Suprapubic skin (tissue), 4 donors: ENCODE results near the gene FARS2. TPM values are rescaled to one million over a fixed set of nuclear protein-coding genes. Genes with fewer than 3 reads are reported as not detected.

Source experiments
- DNase-seq, 2 donors: peaks; one replicate each; pipeline ENCODE4 v3.0.0-alpha.2; 2019; ENCODE audit warnings: low spot score in 2 of 2
- H3K27ac ChIP-seq: fragments of 200-600 bp; sonication (generic); one replicate; pipeline ENCODE4 v1.5.1; 2019
- H3K27me3 ChIP-seq: fragments of 200-600 bp; sonication (generic); one replicate; pipeline ENCODE4 v1.5.1; 2019
- H3K36me3 ChIP-seq: fragments of 200-600 bp; sonication (generic); one replicate; pipeline ENCODE4 v1.5.1; 2019
- H3K4me1 ChIP-seq: fragments of 200-600 bp; sonication (generic); one replicate; pipeline ENCODE4 v1.5.1; 2019
- H3K4me3 ChIP-seq: fragments of 200-600 bp; sonication (generic); one replicate; pipeline ENCODE4 v1.5.1; 2019; ENCODE audit warnings: mild to moderate bottlenecking
- H3K9me3 ChIP-seq: fragments of 200-600 bp; sonication (generic); one replicate; pipeline ENCODE4 v1.5.1; 2019
- EP300 ChIP-seq: sonication (generic); formaldehyde crosslinking; IDR thresholded peaks from one replicate; pipeline ENCODE4 v1.6.1; 2017; ENCODE audit warnings: antibody characterized with exemption
- POLR2A ChIP-seq, 2 donors: fragments of 450-650 bp; IDR thresholded peaks; one replicate each; pipeline ENCODE4 v1.6.1; 2017; ENCODE audit warnings: antibody characterized with exemption in 2 of 2, mild to moderate bottlenecking in 2 of 2, moderate library complexity in 2 of 2
- POLR2AphosphoS5 ChIP-seq, 3 donors: sonication (generic); formaldehyde crosslinking; IDR thresholded peaks; one replicate each; pipeline ENCODE4 v1.6.1; 2017; ENCODE audit warnings: antibody characterized with exemption in 3 of 3
- WGBS: methylation state at CpG from one replicate; pipeline ENCODE4 v1.1.5; 2018; 5-methylcytosine and 5-hydroxymethylcytosine counted together
- total RNA-seq, 4 donors: library from RNA; depleted of rRNA; stranded (reverse); fragments of >200 nt; gene quantifications; one replicate each; pipeline ENCODE4 v1.1.0, GENCODE V29; 2016
- TF ChIP-seq, protein P1 (sequence below), 2 donors: fragments of 200-600 bp in 1 of 2; fragments of 450-650 bp in 1 of 2; sonication (generic) in 1 of 2; IDR thresholded peaks; one replicate each; pipeline ENCODE4 v1.5.1; 2016 to 2019; ENCODE audit warnings: antibody characterized with exemption in 2 of 2, mild to moderate bottlenecking in 1 of 2, moderate library complexity in 1 of 2

FARS2 gene
- total RNA-seq, 4 donors from 2014 or later = 15.0 to 22.4 (median 20.1) TPM

DNA sequence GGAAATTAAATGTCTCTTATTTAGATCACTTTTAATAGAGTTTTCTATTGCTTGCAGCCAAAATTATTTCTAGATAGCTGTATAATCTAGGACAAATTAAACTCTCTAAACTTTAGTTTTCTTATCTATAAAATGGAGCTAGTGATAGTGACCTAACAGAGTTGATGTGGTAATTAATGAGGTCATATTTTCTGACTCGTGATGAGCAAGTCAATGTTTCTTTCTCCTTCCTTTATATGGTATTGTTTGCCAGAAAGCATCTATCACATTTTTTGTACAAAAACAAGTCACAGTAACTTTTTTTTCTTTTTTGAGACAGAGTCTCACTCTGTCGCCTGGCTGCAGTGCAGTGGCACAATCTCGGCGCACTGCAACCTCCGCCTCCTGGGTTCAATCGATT, 267.7 kb downstream of the FARS2 start:
- Histone ChIP-seq H3K36me3 (no peaks in the 10 kb centered on the region), H3K4me1 (peaks cover 6% of the 10 kb centered on the region), H3K27me3 (no peaks in the 10 kb centered on the region), H3K4me3 (no peak overlapping the region), H3K27ac (no peak overlapping the region), H3K9me3 (no peaks in the 10 kb centered on the region)
- TF ChIP-seq, protein P1, sequence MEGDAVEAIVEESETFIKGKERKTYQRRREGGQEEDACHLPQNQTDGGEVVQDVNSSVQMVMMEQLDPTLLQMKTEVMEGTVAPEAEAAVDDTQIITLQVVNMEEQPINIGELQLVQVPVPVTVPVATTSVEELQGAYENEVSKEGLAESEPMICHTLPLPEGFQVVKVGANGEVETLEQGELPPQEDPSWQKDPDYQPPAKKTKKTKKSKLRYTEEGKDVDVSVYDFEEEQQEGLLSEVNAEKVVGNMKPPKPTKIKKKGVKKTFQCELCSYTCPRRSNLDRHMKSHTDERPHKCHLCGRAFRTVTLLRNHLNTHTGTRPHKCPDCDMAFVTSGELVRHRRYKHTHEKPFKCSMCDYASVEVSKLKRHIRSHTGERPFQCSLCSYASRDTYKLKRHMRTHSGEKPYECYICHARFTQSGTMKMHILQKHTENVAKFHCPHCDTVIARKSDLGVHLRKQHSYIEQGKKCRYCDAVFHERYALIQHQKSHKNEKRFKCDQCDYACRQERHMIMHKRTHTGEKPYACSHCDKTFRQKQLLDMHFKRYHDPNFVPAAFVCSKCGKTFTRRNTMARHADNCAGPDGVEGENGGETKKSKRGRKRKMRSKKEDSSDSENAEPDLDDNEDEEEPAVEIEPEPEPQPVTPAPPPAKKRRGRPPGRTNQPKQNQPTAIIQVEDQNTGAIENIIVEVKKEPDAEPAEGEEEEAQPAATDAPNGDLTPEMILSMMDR (IDR thresholded peaks at IDR 0.05) = no peak
- TF ChIP-seq EP300 (no peak), POLR2AphosphoS5 (IDR thresholded peaks at IDR 0.05) (no peak), POLR2A (IDR thresholded peaks at IDR 0.05) (no peak)
- no peak for DNase-seq
- 95% methylated on average over 6 of the region's 6 CpGs for WGBS

DNA sequence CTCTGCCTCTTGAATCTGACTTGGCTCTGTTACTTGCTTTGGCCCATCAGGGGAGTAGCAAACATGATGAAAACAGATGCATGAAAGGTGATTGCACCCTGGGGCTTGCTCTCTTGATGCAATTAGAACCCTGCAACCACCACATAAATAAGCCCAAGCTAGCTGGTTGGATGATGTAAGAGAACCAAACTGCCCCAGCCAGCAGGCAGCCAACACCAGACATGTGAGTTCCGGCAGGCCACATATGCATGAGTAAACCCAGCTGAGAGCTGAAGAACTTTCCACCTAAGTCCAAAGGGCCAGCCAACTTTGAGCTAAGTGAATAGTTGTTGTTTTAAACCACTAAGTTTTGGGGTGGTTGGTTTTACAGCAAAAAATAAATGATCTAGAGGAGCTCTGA, 268.4 kb downstream of the FARS2 start:
- 80% methylated on average over 1 of the region's 1 CpG for WGBS
- H3K27me3 ChIP-seq = no peaks in the 10 kb centered on the region

DNA sequence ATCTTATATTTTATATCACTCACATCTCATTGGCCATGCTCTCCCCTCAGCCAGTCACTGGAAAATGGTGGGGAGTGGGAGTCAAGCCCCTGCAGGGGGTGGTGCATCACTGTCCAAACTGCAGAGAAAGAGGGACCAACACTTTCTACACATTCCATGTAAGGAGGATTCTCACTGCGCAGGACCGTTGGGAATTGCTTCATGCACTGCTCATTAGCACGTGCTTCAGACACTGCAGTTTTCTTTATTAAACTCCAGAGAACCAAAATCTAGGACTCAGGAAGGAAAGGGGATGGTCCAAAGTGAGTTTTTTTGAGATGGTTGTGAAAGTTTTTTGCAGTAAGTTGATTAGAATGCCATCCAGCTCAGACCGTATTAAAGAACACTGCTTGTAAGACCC, 269.8 kb downstream of the FARS2 start:
- no peaks in the 10 kb centered on the region for H3K4me1 ChIP-seq
- no peak for DNase-seq
- no peak for TF ChIP-seq POLR2AphosphoS5 (IDR thresholded peaks at IDR 0.05)
- no peak overlapping the region for H3K27ac ChIP-seq
- no peaks in the 10 kb centered on the region for H3K9me3 ChIP-seq
- 81% methylated on average over 4 of the region's 4 CpGs for WGBS
- no peaks in the 10 kb centered on the region for H3K27me3 ChIP-seq
- no peaks in the 10 kb centered on the region for H3K36me3 ChIP-seq
- no peak overlapping the region for H3K4me3 ChIP-seq

More for the DNA sequence above, 268.4 kb downstream of the FARS2 start:
- H3K27ac ChIP-seq = no peak overlapping the region
- DNase-seq = no peak
- no peak overlapping the region for H3K4me3 ChIP-seq
- TF ChIP-seq POLR2AphosphoS5 (IDR thresholded peaks at IDR 0.05) (no peak), POLR2A (IDR thresholded peaks at IDR 0.05) (no peak), EP300 (no peak)
- TF ChIP-seq, protein P1 (IDR thresholded peaks at IDR 0.05) = no peak
- no peaks in the 10 kb centered on the region for H3K9me3 ChIP-seq
- peaks cover 3% of the 10 kb centered on the region for H3K4me1 ChIP-seq
- no peaks in the 10 kb centered on the region for H3K36me3 ChIP-seq

DNA sequence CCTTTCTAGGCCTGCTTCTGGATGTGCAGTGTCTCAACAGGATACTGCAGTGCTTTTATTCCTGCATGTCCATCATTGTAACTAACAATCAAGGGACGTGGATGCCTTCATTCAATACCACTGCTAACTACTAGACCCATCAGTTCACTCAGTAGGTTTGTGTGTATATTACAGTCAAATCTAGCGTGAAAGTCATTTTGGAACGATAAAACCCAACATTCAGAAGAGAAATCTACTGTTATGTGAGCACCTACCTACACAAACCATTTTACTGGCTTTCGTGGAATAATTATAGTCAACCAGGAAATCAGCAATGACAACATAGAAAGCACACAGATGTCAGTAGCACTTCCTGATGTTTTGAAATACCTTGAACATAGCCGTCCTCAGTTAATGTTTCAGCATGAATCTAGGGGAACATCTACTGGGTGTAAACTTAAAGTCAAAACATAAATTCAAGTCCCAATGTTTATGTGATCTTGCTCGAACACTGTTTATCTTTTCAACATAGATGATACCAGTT, 270.6 kb downstream of the FARS2 start:
- no peaks in the 10 kb centered on the region for H3K36me3 ChIP-seq
- H3K4me3 ChIP-seq = no peak overlapping the region
- TF ChIP-seq EP300 = no peak
- TF ChIP-seq POLR2AphosphoS5 (IDR thresholded peaks at IDR 0.05) = no peak
- TF ChIP-seq, protein P1 (IDR thresholded peaks at IDR 0.05) = no peak
- TF ChIP-seq POLR2A (IDR thresholded peaks at IDR 0.05) = no peak
- 92% methylated on average over 6 of the region's 6 CpGs for WGBS
- no peaks in the 10 kb centered on the region for H3K4me1 ChIP-seq
- H3K27me3 ChIP-seq = no peaks in the 10 kb centered on the region
- H3K9me3 ChIP-seq = no peaks in the 10 kb centered on the region
- H3K27ac ChIP-seq = no peak overlapping the region
- DNase-seq = no peak

DNA sequence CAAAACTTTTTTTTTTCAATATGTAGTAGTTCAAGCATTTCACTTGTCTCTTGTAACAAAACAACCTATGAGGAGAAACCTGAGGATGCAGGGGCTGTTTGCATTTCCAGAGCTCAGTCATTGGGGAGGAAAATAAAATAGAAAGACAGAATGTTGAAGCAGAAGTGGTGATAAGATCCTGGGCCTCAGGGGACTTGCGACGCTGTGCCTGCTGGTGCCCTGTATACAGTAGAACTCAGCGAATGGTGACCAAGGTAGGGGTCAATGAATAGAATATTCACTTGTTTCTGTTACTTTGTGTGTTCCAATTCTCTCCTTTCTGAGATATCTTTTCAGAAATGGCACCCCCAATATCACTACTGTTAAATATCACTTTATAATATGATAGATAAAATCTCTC, 271.6 kb downstream of the FARS2 start:
- no peak overlapping the region for H3K27ac ChIP-seq
- H3K27me3 ChIP-seq = no peaks in the 10 kb centered on the region
- H3K4me3 ChIP-seq = no peak overlapping the region
- DNase-seq = no peak
- no peaks in the 10 kb centered on the region for H3K9me3 ChIP-seq
- no peaks in the 10 kb centered on the region for H3K36me3 ChIP-seq
- no peak for TF ChIP-seq POLR2A (IDR thresholded peaks at IDR 0.05)
- TF ChIP-seq, protein P1 (IDR thresholded peaks at IDR 0.05) = no peak
- TF ChIP-seq EP300 = no peak
- TF ChIP-seq POLR2AphosphoS5 (IDR thresholded peaks at IDR 0.05) = no peak
- 94% methylated on average over 3 of the region's 3 CpGs for whole genome bisulfite sequencing
- peaks cover 7% of the 10 kb centered on the region for H3K4me1 ChIP-seq

DNA sequence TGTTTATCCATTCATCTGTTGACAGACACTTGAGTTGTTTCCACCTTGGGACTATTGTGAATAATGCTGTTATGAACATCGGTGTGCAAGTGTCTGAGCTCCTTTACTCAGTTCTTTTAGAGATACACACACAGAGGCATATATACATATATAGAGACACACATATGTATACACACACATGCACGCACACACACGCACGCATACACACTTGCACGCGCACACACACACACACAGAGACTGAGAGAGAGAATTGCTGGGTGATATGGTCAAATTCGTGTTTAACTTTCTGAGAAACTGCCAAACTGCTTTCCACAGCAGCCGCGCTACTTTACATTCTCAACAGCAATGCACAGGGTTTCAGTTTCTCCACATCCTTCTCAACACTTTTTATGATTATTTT, 273.3 kb downstream of the FARS2 start:
- Histone ChIP-seq H3K36me3 (no peaks in the 10 kb centered on the region), H3K27me3 (no peaks in the 10 kb centered on the region), H3K4me1 (peaks cover 7% of the 10 kb centered on the region), H3K9me3 (no peaks in the 10 kb centered on the region), H3K4me3 (no peak overlapping the region), H3K27ac (no peak overlapping the region)
- DNase-seq = no peak
- 93% methylated on average over 9 of the region's 9 CpGs for WGBS
- TF ChIP-seq POLR2AphosphoS5 (IDR thresholded peaks at IDR 0.05) = no peak
- TF ChIP-seq EP300 = no peak
- TF ChIP-seq POLR2A (IDR thresholded peaks at IDR 0.05) = no peak
- TF ChIP-seq, protein P1 (IDR thresholded peaks at IDR 0.05) = no peak
